ENCODE results near the gene FOXD2. TPM values are rescaled to one million over a fixed set of nuclear protein-coding genes. Genes with fewer than 3 reads are reported as not detected.

Gene FOXD2
- total RNA-seq, 4 donors from 2014 or later: 0.11 TPM; not detected in 3

DNA sequence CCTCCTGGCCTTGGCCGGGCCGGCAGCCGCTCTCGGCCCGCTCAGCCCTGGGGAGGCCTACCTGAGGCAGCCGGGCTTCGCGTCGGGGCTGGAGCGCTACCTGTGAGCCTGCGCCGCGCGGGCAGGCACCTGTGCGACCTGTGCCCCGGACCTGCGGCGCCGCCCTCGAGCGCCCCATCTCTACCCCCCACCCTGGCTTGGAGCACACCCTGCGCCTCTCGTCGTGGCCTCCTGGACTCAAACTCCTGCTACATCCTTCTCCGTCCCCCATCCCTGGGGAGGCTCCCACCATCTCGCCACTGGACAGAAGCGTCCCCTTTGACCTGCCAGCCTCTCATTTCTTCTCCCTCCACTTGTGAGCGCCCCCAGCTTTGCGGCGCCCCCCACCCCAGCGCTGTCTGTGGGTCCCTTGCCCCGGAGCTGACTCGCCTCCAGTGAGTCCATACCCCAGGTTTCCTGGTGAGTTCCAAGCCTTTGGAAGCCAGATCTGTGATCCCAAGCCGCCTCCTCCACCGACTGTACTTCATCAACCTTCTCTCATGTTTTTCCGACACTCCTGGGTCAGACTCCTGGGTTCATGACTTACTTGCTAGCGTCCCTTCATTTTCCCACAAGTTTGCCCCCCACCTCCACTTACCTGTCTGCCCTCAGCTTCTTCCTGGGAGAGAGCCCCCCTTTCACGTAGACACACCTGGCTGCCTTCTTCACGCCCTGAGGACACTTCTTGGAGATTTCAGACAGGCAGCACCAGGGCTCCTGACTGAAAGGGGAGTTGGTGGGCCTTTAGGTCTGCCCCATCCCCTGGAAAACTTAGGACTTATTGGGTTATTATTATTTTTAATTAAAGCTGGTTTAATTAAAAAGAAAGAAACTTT is 20.4 kb upstream of the FOXD2 start:
- Histone ChIP-seq H3K4me1 (no peaks in the 10 kb centered on the region), H3K27me3 (peaks cover 33 to 53% (median 35%) of the 10 kb centered on the region in 3 donors), H3K27ac (no peak overlapping the region), H3K9me3 (no peaks in the 10 kb centered on the region), H3K36me3 (no peaks in the 10 kb centered on the region), H3K4me3 (no peak overlapping the region)
- intact Hi-C loops (cut with DNase I; ENCODE audit: low total_unique reads) (no loop called here), in situ Hi-C loops (cut with MboI; ENCODE audit: low sequenced_read_pairs in 4 of 4) (loop anchor here in 1 of 4 donors (25.0 kb wide), 1 partner anchor 230 kb away; the partner anchor contains the start of gene PDZK1IP1)
- no peak for TF ChIP-seq POLR2A (IDR thresholded peaks at IDR 0.05)
- TF ChIP-seq, protein P1, sequence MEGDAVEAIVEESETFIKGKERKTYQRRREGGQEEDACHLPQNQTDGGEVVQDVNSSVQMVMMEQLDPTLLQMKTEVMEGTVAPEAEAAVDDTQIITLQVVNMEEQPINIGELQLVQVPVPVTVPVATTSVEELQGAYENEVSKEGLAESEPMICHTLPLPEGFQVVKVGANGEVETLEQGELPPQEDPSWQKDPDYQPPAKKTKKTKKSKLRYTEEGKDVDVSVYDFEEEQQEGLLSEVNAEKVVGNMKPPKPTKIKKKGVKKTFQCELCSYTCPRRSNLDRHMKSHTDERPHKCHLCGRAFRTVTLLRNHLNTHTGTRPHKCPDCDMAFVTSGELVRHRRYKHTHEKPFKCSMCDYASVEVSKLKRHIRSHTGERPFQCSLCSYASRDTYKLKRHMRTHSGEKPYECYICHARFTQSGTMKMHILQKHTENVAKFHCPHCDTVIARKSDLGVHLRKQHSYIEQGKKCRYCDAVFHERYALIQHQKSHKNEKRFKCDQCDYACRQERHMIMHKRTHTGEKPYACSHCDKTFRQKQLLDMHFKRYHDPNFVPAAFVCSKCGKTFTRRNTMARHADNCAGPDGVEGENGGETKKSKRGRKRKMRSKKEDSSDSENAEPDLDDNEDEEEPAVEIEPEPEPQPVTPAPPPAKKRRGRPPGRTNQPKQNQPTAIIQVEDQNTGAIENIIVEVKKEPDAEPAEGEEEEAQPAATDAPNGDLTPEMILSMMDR (IDR thresholded peaks at IDR 0.05 in 4 of 5, conservative IDR thresholded peaks at IDR 0.05 in 1 of 5): no peak
- DNase-seq: no peak
- ATAC-seq: no peak

DNA sequence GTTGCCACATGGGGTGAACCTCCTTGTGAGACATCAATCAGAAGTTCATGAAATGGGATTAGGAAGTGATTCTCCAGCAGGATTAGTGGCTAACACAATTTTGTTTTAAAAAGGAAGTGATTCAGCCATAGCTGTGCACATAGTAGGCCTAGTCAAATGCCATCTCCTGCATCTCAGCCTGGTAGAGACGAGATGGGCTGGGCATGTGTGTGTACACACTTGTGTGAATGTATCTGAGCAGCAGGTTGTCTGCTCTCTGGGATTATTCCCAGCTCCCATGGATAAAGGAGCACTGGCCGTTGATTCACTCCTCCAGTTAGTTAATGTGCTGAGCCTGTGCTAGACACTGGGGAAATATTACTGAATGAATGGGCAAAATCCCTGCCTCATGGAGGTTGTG is 19.7 kb upstream of the FOXD2 start:
- in situ Hi-C loops (cut with MboI; ENCODE audit: low sequenced_read_pairs in 4 of 4): loop anchor here in 1 of 4 donors (25.0 kb wide), 1 partner anchor 231 kb away; the partner anchor contains the start of gene PDZK1IP1
- peaks cover 33 to 51% (median 35%) of the 10 kb centered on the region in 3 donors for H3K27me3 ChIP-seq

DNA sequence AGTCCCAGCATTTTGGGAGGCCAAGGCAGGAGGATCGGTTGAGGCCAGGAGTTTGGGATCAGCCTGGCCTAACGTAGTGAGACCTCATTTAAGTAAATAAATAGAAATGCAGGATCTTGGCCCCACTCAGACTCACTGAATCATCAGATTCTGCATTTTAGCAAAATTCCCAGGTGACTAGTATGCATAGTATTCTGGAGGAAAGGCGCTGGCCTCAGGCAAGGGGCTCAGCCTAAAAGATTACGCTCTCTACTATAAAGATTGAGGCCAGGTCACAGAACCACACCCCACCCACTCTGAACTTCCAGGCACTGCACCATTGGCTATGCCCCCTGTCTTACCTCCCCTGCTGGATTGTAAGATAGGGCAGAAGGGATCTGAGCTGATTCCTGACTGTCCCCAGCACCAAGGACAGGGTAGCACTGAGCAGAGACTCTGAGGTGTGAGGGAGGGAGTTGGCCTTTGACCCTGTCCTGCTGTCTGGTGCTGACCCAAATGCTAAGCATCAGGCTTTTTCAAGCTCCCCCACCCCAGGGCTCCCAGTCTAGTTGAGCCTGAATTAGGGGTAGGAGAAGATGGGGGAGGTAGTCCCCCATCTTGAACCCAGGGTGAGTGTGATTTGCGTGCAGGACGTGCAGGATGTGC is 19.0 kb upstream of the FOXD2 start:
- H3K27me3 ChIP-seq: peaks cover 33 to 51% (median 35%) of the 10 kb centered on the region in 3 donors

More for the DNA sequence above, 19.7 kb upstream of the FOXD2 start:
- Histone ChIP-seq H3K9me3 (no peaks in the 10 kb centered on the region), H3K27ac (no peak overlapping the region), H3K36me3 (no peaks in the 10 kb centered on the region), H3K4me3 (no peak overlapping the region), H3K4me1 (no peaks in the 10 kb centered on the region)
- intact Hi-C loops (cut with DNase I; ENCODE audit: low total_unique reads): no loop called here
- ATAC-seq: no peak
- TF ChIP-seq, protein P1 (IDR thresholded peaks at IDR 0.05 in 4 of 5, conservative IDR thresholded peaks at IDR 0.05 in 1 of 5): no peak
- TF ChIP-seq POLR2A (IDR thresholded peaks at IDR 0.05): no peak
- DNase-seq: no peak

DNA sequence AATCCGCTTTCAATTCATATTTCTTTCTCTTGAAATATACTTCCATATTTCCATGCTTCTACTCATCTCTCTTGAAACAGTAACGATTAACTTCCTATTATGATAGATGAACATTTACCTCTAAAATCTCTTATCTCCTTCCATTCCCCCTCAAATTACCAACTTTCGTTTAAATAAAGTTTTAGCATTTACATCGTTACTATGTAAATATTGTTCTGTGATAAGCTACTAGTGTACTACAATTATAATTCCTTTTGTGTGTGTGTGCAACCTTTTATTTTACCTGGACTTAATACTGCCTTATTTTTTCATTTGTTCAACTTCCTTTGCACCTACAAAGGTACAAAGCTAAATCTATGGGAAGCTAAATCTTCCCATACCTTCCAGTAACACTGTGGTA is 17.3 kb upstream of the FOXD2 start:
- H3K36me3 ChIP-seq: no peaks in the 10 kb centered on the region
- ATAC-seq: no peak
- no peak for DNase-seq
- TF ChIP-seq, protein P1 (IDR thresholded peaks at IDR 0.05 in 4 of 5, conservative IDR thresholded peaks at IDR 0.05 in 1 of 5): no peak
- TF ChIP-seq POLR2A (IDR thresholded peaks at IDR 0.05): no peak
- intact Hi-C loops (cut with DNase I; ENCODE audit: low total_unique reads) (loop anchor here (5.0 kb wide), 2 partner anchors 228 to 243 kb away; partner anchors contain the start of gene PDZK1IP1), in situ Hi-C loops (cut with MboI; ENCODE audit: low sequenced_read_pairs in 4 of 4) (loop anchor here in 3 of 4 donors (5.0 to 25.0 kb wide), 4 partner anchors 226 to 294 kb away; partner anchors contain the start of gene PDZK1IP1 (in 3 of the 3))
- H3K27me3 ChIP-seq: peaks cover 29 to 35% (median 31%) of the 10 kb centered on the region in 3 donors
- H3K27ac ChIP-seq: no peak overlapping the region
- no peaks in the 10 kb centered on the region for H3K9me3 ChIP-seq
- H3K4me1 ChIP-seq: no peaks in the 10 kb centered on the region
- no peak overlapping the region for H3K4me3 ChIP-seq

More for the DNA sequence above, 19.0 kb upstream of the FOXD2 start:
- Histone ChIP-seq H3K4me1 (no peaks in the 10 kb centered on the region), H3K27ac (no peak overlapping the region), H3K9me3 (no peaks in the 10 kb centered on the region), H3K36me3 (no peaks in the 10 kb centered on the region), H3K4me3 (no peak overlapping the region)
- DNase-seq (no peak), ATAC-seq (no peak)
- in situ Hi-C loops (cut with MboI; ENCODE audit: low sequenced_read_pairs in 4 of 4): loop anchor here in 1 of 4 donors (25.0 kb wide), 1 partner anchor 232 kb away; the partner anchor contains the start of gene PDZK1IP1
- intact Hi-C loops (cut with DNase I; ENCODE audit: low total_unique reads): no loop called here
- TF ChIP-seq POLR2A (IDR thresholded peaks at IDR 0.05): no peak
- TF ChIP-seq, protein P1 (IDR thresholded peaks at IDR 0.05 in 4 of 5, conservative IDR thresholded peaks at IDR 0.05 in 1 of 5): no peak

Data from gastrocnemius medialis (tissue), 4 donors.